Activated naive CD4-positive, alpha-beta T cell treated with anti-CD3 and anti-CD28 coated beads, Interleukin-2, amount 10 ng/mL, durations not matched to agents 7 days and 5 days (primary cell): ENCODE data around the gene ATP6V0A4.

Experiments used
- CTCF ChIA-PET: fragments of 350-600 bp; sonication (Branson Sonifier 250); formaldehyde crosslinking; loops from one replicate; lab custom pipeline; 2021; ENCODE audit warnings: antibody characterized with exemption; lab: Charles Lee
- DNase-seq: peaks from one replicate; pipeline ENCODE4 v3.0.0-alpha.2; 2020
- H3K27ac Mint-ChIP-seq: one replicate; pipeline ENCODE4 v1.8.0; 2021; ENCODE audit warnings: mild to moderate bottlenecking, moderate library complexity, mixed read lengths
- H3K27me3 Mint-ChIP-seq: one replicate; pipeline ENCODE4 v1.8.0; 2021; ENCODE audit warnings: mild to moderate bottlenecking, mixed read lengths
- H3K36me3 Mint-ChIP-seq: one replicate; pipeline ENCODE4 v1.8.0; 2021; ENCODE audit warnings: mixed read lengths
- H3K4me1 Mint-ChIP-seq: one replicate; pipeline ENCODE4 v1.8.0; 2021; ENCODE audit warnings: mixed read lengths
- H3K4me3 Mint-ChIP-seq: one replicate; pipeline ENCODE4 v1.8.0; 2021; ENCODE audit warnings: mild to moderate bottlenecking, moderate library complexity, mixed read lengths
- H3K9me3 Mint-ChIP-seq: one replicate; pipeline ENCODE4 v1.8.0; 2021; ENCODE audit warnings: mixed read lengths

The ATP6V0A4 gene

GRCh38 chr7:138729444-138729843 is 68.6 kb downstream of the ATP6V0A4 start:
- no peaks in the 10 kb centered on the region for H3K9me3 Mint-ChIP-seq
- no peaks in the 10 kb centered on the region for H3K36me3 Mint-ChIP-seq
- H3K27me3 Mint-ChIP-seq: peaks cover 4% of the 10 kb centered on the region
- peaks cover 2% of the 10 kb centered on the region for H3K4me1 Mint-ChIP-seq
- no peak overlapping the region for H3K4me3 Mint-ChIP-seq
- CTCF ChIA-PET: interaction anchor here (0.6 to 1.8 kb wide), 2 partner anchors 9 to 276 kb away, joined by 3 to 5 read pairs; no protein-coding TSS in a partner anchor
- no peak for DNase-seq
- no peak overlapping the region for H3K27ac Mint-ChIP-seq

- Mint-ChIP-seq H3K27ac (no peak overlapping the region), H3K36me3 (no peaks in the 10 kb centered on the region), H3K9me3 (no peaks in the 10 kb centered on the region), H3K4me1 (no peaks in the 10 kb centered on the region), H3K27me3 (peaks cover 4% of the 10 kb centered on the region), H3K4me3 (no peak overlapping the region)
- no peak for DNase-seq
- CTCF ChIA-PET: interaction anchor here (1.2 kb wide), 1 partner anchor 11 kb away, joined by 4 read pairs; no protein-coding TSS in a partner anchor
These were observed 70.5 kb downstream of the ATP6V0A4 start for GRCh38 chr7:138727336-138728099.

GRCh38 chr7:138726288-138726687 is 71.7 kb downstream of the ATP6V0A4 start:
- DNase-seq: no peak
- H3K27ac Mint-ChIP-seq: no peak overlapping the region
- no peaks in the 10 kb centered on the region for H3K4me1 Mint-ChIP-seq
- H3K36me3 Mint-ChIP-seq: no peaks in the 10 kb centered on the region
- CTCF ChIA-PET: interaction anchor here (1.2 kb wide), 1 partner anchor 13 kb away, joined by 4 read pairs; no protein-coding TSS in a partner anchor
- peaks cover 4% of the 10 kb centered on the region for H3K27me3 Mint-ChIP-seq
- no peaks in the 10 kb centered on the region for H3K9me3 Mint-ChIP-seq
- no peak overlapping the region for H3K4me3 Mint-ChIP-seq

GRCh38 chr7:138720286-138720685 is 77.7 kb downstream of the ATP6V0A4 start:
- Mint-ChIP-seq H3K4me3 (no peak overlapping the region), H3K4me1 (peaks cover 21% of the 10 kb centered on the region), H3K27me3 (peaks cover 39% of the 10 kb centered on the region), H3K36me3 (no peaks in the 10 kb centered on the region), H3K27ac (no peak overlapping the region), H3K9me3 (no peaks in the 10 kb centered on the region)
- CTCF ChIA-PET: no interaction called here
- DNase-seq: no peak

- Mint-ChIP-seq H3K9me3 (no peaks in the 10 kb centered on the region), H3K27me3 (peaks cover 50% of the 10 kb centered on the region), H3K4me1 (peaks cover 33% of the 10 kb centered on the region), H3K4me3 (no peak overlapping the region), H3K27ac (no peak overlapping the region), H3K36me3 (no peaks in the 10 kb centered on the region)
- DNase-seq: no peak
- CTCF ChIA-PET: no interaction called here
These were observed 81.1 kb downstream of the ATP6V0A4 start for GRCh38 chr7:138716889-138717288.

- Mint-ChIP-seq H3K36me3 (no peaks in the 10 kb centered on the region), H3K4me3 (no peak overlapping the region), H3K4me1 (peaks cover 28% of the 10 kb centered on the region), H3K27ac (no peak overlapping the region), H3K9me3 (no peaks in the 10 kb centered on the region), H3K27me3 (peaks cover 42% of the 10 kb centered on the region)
- DNase-seq: peak; percentile 45
- CTCF ChIA-PET: no interaction called here
These were observed 84.8 kb downstream of the ATP6V0A4 start for GRCh38 chr7:138713191-138713590.

- CTCF ChIA-PET: no interaction called here
- peaks cover 38% of the 10 kb centered on the region for H3K27me3 Mint-ChIP-seq
These were observed 85.3 kb downstream of the ATP6V0A4 start for GRCh38 chr7:138712652-138713051.

GRCh38 chr7:138710536-138711385 is 87.2 kb downstream of the ATP6V0A4 start:
- no peak for DNase-seq
- Mint-ChIP-seq H3K9me3 (no peaks in the 10 kb centered on the region), H3K27ac (no peak overlapping the region), H3K4me1 (peaks cover 12% of the 10 kb centered on the region), H3K36me3 (no peaks in the 10 kb centered on the region), H3K4me3 (no peak overlapping the region), H3K27me3 (peaks cover 22% of the 10 kb centered on the region)
- CTCF ChIA-PET: interaction anchor here (0.6 kb wide), 1 partner anchor 815 kb away, joined by 3 read pairs; no protein-coding TSS in a partner anchor

More at GRCh38 chr7:138712652-138713051, 85.3 kb downstream of the ATP6V0A4 start:
- no peak for DNase-seq
- Mint-ChIP-seq H3K9me3 (no peaks in the 10 kb centered on the region), H3K27ac (no peak overlapping the region), H3K4me3 (no peak overlapping the region), H3K36me3 (no peaks in the 10 kb centered on the region), H3K4me1 (peaks cover 22% of the 10 kb centered on the region)

GRCh38 chr7:138705167-138705566 is 92.8 kb downstream of the ATP6V0A4 start:
- H3K9me3 Mint-ChIP-seq: no peaks in the 10 kb centered on the region
- CTCF ChIA-PET: interaction anchor here (0.6 kb wide), 1 partner anchor 10 kb away, joined by 4 read pairs; no protein-coding TSS in a partner anchor
- no peak for DNase-seq
- no peaks in the 10 kb centered on the region for H3K36me3 Mint-ChIP-seq
- H3K27ac Mint-ChIP-seq: no peak overlapping the region
- H3K4me3 Mint-ChIP-seq: no peak overlapping the region
- peaks cover 4% of the 10 kb centered on the region for H3K27me3 Mint-ChIP-seq
- no peaks in the 10 kb centered on the region for H3K4me1 Mint-ChIP-seq

GRCh38 chr7:138701537-138701923 is 96.5 kb downstream of the ATP6V0A4 start:
- no peak for DNase-seq
- no peak overlapping the region for H3K27ac Mint-ChIP-seq
- no peaks in the 10 kb centered on the region for H3K9me3 Mint-ChIP-seq
- CTCF ChIA-PET: interaction anchor here (0.7 kb wide), 1 partner anchor 105 kb away, joined by 3 read pairs; no protein-coding TSS in a partner anchor
- H3K27me3 Mint-ChIP-seq: peaks cover 21% of the 10 kb centered on the region
- no peaks in the 10 kb centered on the region for H3K36me3 Mint-ChIP-seq
- H3K4me1 Mint-ChIP-seq: no peaks in the 10 kb centered on the region
- no peak overlapping the region for H3K4me3 Mint-ChIP-seq

GRCh38 chr7:138700857-138701536 is 97.0 kb downstream of the ATP6V0A4 start, which contains the start of gene SVOPL:
TSS of gene SVOPL (minus strand) at chr7:138701362. CDS start at chr7:138679045, 22,317 bp downstream.
- no peaks in the 10 kb centered on the region for H3K9me3 Mint-ChIP-seq
- H3K36me3 Mint-ChIP-seq: no peaks in the 10 kb centered on the region
- H3K4me3 Mint-ChIP-seq: no peak within 1 kb of the TSS
- CTCF ChIA-PET: no interaction called here
- H3K27me3 Mint-ChIP-seq: peaks cover 21% of the 10 kb centered on the region
- H3K27ac Mint-ChIP-seq: no peak within 1 kb of the TSS
- DNase-seq: no peak
- H3K4me1 Mint-ChIP-seq: no peaks in the 10 kb centered on the region

- no peaks in the 10 kb centered on the region for H3K9me3 Mint-ChIP-seq
- H3K27me3 Mint-ChIP-seq: peaks cover 21% of the 10 kb centered on the region
- CTCF ChIA-PET: no interaction called here
- no peak overlapping the region for H3K27ac Mint-ChIP-seq
- no peak overlapping the region for H3K4me3 Mint-ChIP-seq
- H3K36me3 Mint-ChIP-seq: no peaks in the 10 kb centered on the region
- no peaks in the 10 kb centered on the region for H3K4me1 Mint-ChIP-seq
- no peak for DNase-seq
These were observed 98.3 kb downstream of the ATP6V0A4 start for GRCh38 chr7:138699661-138700060.

GRCh38 chr7:138698281-138698680 is 99.7 kb downstream of the ATP6V0A4 start:
- no peak overlapping the region for H3K27ac Mint-ChIP-seq
- no peaks in the 10 kb centered on the region for H3K36me3 Mint-ChIP-seq
- no peak for DNase-seq
- no peaks in the 10 kb centered on the region for H3K4me1 Mint-ChIP-seq
- H3K27me3 Mint-ChIP-seq: peaks cover 24% of the 10 kb centered on the region
- no peak overlapping the region for H3K4me3 Mint-ChIP-seq
- no peaks in the 10 kb centered on the region for H3K9me3 Mint-ChIP-seq
- CTCF ChIA-PET: no interaction called here
